C4-2B (cell line): Measurements from ENCODE around the gene KIAA0930.

Experiments
- CTCF ChIP-seq: fragments of 450-650 bp; conservative IDR thresholded peaks from 2 replicates; pipeline ENCODE4 v1.5.1; 2017; ENCODE audit warnings: mild to moderate bottlenecking
- ZFX ChIP-seq: fragments of 450-650 bp; IDR thresholded peaks from 2 replicates; pipeline ENCODE4 v1.6.1; 2017

DNA sequence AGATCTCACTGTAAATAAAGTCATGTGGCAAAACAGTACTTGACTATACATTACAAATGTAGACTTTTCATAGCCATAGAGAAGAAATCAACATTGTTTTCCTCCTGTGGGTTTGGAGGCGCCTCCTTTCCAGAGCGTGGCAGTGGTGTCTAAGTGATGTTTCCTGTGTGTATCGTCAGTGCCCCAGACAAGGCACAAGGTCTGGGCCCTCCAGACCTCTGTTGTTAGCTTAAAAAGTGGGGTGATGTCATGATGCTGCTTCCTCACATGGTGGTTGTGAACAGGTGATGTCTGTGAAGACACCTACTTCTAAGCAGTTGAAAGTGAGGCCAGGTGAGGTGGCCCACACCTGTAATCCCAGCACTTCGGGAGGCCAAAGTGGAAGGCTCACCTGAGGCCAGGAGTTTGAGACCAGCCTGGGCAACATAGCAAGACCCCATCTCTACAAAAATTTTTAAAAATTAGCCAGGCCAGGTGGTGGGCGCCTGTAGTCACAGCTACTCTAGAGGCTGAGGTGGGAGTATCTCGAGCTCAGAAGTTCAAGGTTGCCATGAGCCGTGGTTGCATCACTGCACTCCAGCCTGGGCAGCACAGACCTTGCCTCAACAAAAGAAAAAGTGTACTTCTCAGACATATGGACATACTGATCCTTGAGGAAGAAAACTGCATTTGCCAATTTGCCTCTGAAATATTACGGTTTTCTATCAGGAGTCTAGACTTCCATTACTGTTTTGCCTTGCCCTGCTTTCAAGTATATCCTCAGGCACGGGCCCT, 61.2 kb downstream of the KIAA0930 start:
- no peak for TF ChIP-seq CTCF
- TF ChIP-seq ZFX: no peak
